Muscle of back (tissue), 11 donors: Measurements from ENCODE around the gene KCNMA1. TPM values are rescaled to one million over a fixed set of nuclear protein-coding genes. Genes with fewer than 3 reads are reported as not detected.
A peak's percentile ranks its signal among the peaks of the same experiment; 100 is the strongest.

Experiments used
- DNase-seq, 3 donors: peaks; one replicate each; pipeline versions ENCODE4 v3.0.0 to v3.0.0-alpha.2; 2013
- polyA plus RNA-seq, 10 donors: library from polyadenylated mRNA; unstranded; fragments of 120-200 nt; gene quantifications; one replicate each; pipeline ENCODE4 v1.2.1, GENCODE V29; 2013; ENCODE audit not compliant: insufficient read length in 10 of 10

KCNMA1 gene
- polyA plus RNA-seq, 10 donors: 13.8 to 20.5 (median 16.2) TPM

GRCh38 chr10:77123330-77123729, 514.3 kb downstream of the KCNMA1 start:
- DNase-seq: no peak

- no peak for DNase-seq
Measured at GRCh38 chr10:77121829-77122228, 515.8 kb downstream of the KCNMA1 start.

GRCh38 chr10:77120666-77121376, 516.8 kb downstream of the KCNMA1 start:
- DNase-seq: no peak

GRCh38 chr10:77120012-77120411, 517.6 kb downstream of the KCNMA1 start:
- DNase-seq: no peak

- no peak for DNase-seq
Measured at GRCh38 chr10:77118603-77119282, 518.9 kb downstream of the KCNMA1 start.

GRCh38 chr10:77117501-77117900, 520.1 kb downstream of the KCNMA1 start:
- no peak for DNase-seq

- no peak for DNase-seq
Measured at GRCh38 chr10:77116904-77117303, 520.7 kb downstream of the KCNMA1 start.

- DNase-seq: no peak
Measured at GRCh38 chr10:77114181-77114821, 523.3 kb downstream of the KCNMA1 start.

GRCh38 chr10:77111611-77112550, 525.7 kb downstream of the KCNMA1 start:
- DNase-seq: peak; percentile 69 to 84 (median 80)

- DNase-seq: peak in 1 of 3 donors; percentile 31
Measured at GRCh38 chr10:77110757-77111156, 526.9 kb downstream of the KCNMA1 start.

GRCh38 chr10:77109351-77109994, 528.1 kb downstream of the KCNMA1 start:
- DNase-seq: no peak

- DNase-seq: peak in 1 of 3 donors; percentile 67
Measured at GRCh38 chr10:77106676-77107075, 530.9 kb downstream of the KCNMA1 start.

- DNase-seq: peak; percentile 73 to 87 (median 77)
Measured at GRCh38 chr10:77105761-77106221, 531.8 kb downstream of the KCNMA1 start.

GRCh38 chr10:77104459-77104980, 533.1 kb downstream of the KCNMA1 start:
- DNase-seq: peak; percentile 55 to 79 (median 69)

GRCh38 chr10:77103213-77103612, 534.4 kb downstream of the KCNMA1 start:
- no peak for DNase-seq

- DNase-seq: no peak
Measured at GRCh38 chr10:77101341-77101740, 536.3 kb downstream of the KCNMA1 start.

- DNase-seq: no peak
Measured at GRCh38 chr10:77099136-77099535, 538.5 kb downstream of the KCNMA1 start.

- no peak for DNase-seq
Measured at GRCh38 chr10:77097625-77098024, 540.0 kb downstream of the KCNMA1 start.

GRCh38 chr10:77093126-77093525, 544.5 kb downstream of the KCNMA1 start:
- no peak for DNase-seq

GRCh38 chr10:77091597-77092165, 545.9 kb downstream of the KCNMA1 start:
- DNase-seq: no peak
